ENCODE data around the gene VAMP1. TPM values are rescaled to one million over a fixed set of nuclear protein-coding genes. Genes with fewer than 3 reads are reported as not detected.

The VAMP1 gene
- total and polyA plus RNA-seq, 2 of the 4 experiments (the other 2 are of a cell fraction) = 7.2 to 21.9 TPM

DNA sequence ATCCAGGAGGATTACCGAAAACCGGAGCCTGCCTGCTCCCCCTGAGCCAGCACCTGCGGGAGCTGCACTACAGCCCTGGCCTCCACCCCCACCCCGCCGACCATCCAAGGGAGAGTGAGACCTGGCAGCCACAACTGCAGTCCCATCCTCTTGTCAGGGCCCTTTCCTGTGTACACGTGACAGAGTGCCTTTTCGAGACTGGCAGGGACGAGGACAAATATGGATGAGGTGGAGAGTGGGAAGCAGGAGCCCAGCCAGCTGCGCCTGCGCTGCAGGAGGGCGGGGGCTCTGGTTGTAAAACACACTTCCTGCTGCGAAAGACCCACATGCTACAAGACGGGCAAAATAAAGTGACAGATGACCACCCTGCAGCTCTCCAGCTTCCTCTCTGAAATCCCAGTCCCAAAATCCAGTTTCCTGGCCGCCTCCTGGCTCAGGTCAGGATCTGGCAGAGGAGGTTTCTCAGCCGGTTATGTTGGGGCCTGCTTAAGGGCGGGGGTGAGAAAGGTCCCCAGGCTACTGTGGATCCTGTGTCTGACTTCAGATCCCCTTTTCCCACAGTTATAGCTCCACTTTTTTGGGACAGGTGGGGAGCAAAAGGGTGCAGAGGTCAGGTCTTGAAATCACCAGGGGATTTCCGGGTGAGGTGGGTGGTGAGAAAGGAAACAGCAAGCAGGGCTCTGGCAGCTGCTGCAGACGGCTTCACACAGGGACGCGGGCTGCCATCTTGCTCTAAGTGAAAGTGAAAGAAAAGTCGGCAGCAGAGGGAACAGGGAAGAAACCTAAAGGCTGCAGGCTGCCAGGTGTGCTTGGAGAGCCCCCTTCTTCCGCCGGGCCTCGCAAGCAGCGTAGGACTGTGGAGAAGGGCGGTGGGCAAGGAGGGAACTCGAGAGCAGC lies 18.9 kb downstream of the VAMP1 start, which contains the start of gene TAPBPL:
TSS of gene TAPBPL (plus strand) at position 695 of the 897 bp plus-strand sequence. CDS start 207 bp downstream, outside the sequence.
- Histone ChIP-seq H3K9me3 (ENCODE audit: control insufficient read depth, insufficient read depth, low read length) (no peaks in the 10 kb centered on the region), H3K18ac (ENCODE audit: low read depth, low read length) (peak within 1 kb of the TSS; percentile 95), H2AK5ac (ENCODE audit: low read depth, low read length) (peak within 1 kb of the TSS; percentile 99), H3K56ac (ENCODE audit: extremely low read depth, insufficient read depth, low read length) (peak within 1 kb of the TSS; percentile 96), H3K23ac (ENCODE audit: low read depth, low read length) (peak within 1 kb of the TSS; percentile 99), H3K4me2 (ENCODE audit: low read depth, low read length) (peak within 1 kb of the TSS; percentile 87), H3K14ac (replicated peaks; ENCODE audit: low read depth, low read length) (peak within 1 kb of the TSS; percentile 99), H3K27me3 (ENCODE audit: control insufficient read depth, insufficient read depth, low read length) (no peaks in the 10 kb centered on the region), H2BK20ac (ENCODE audit: low read depth, low read length) (peak within 1 kb of the TSS; percentile 77), H4K91ac (ENCODE audit: insufficient read depth, low read depth, low read length) (peak within 1 kb of the TSS; percentile 99), H3K4me3 (ENCODE audit: insufficient read depth, low read depth, low read length) (peak within 1 kb of the TSS; percentile 57), H4K5ac (ENCODE audit: low read depth, low read length) (peak within 1 kb of the TSS; percentile 99), H3K4ac (ENCODE audit: low read depth, low read length) (peak within 1 kb of the TSS; percentile 100), H3K36me3 (ENCODE audit: control insufficient read depth, insufficient read depth, low read length) (no peaks in the 10 kb centered on the region; the same call in 1 of the 2 replicates), H4K8ac (ENCODE audit: low read depth in 2 of 2, low read length in 2 of 2) (peak within 1 kb of the TSS; percentile 94 to 100), H2BK15ac (ENCODE audit: low read depth, low read length) (peak within 1 kb of the TSS; percentile 64; the same call in 2 of the 3 replicates), H4K20me1 (ENCODE audit: insufficient read depth, low read length) (no peaks in the 10 kb centered on the region), H3K27ac (ENCODE audit: insufficient read depth, low read length) (peak within 1 kb of the TSS; percentile 98), H3K4me1 (ENCODE audit: control insufficient read depth, insufficient read depth, low read length) (peaks cover 16% of the 10 kb centered on the region), H3K79me1 (ENCODE audit: low read depth in 1 of 2, low read length in 2 of 2) (peaks cover 16 to 37% of the 10 kb centered on the region in 2 experiments), H2BK120ac (ENCODE audit: low read depth, low read length) (peak within 1 kb of the TSS; percentile 95), H2AK9ac (replicated peaks; ENCODE audit: low read depth, low read length, poor library complexity) (peak within 1 kb of the TSS; percentile 98), H2AFZ (replicated peaks; ENCODE audit: low read length, poor library complexity) (peak within 1 kb of the TSS; percentile 95), H3K9me1 (ENCODE audit: insufficient read depth, low read length) (peaks cover 20% of the 10 kb centered on the region; the same call in 1 of the 2 replicates), H3K9ac (ENCODE audit: low read depth, low read length) (peak within 1 kb of the TSS; percentile 94), H2BK5ac (ENCODE audit: low read depth, low read length, poor library complexity, severe bottlenecking) (peak within 1 kb of the TSS; percentile 96)
- ChIA-PET CTCF (interaction anchor here (1.3 kb wide), 1 partner anchor 13 kb away, joined by 6 read pairs; no protein-coding TSS in a partner anchor), POLR2A (ENCODE audit: unreplicated experiment) (no interaction called here)
- intact Hi-C loops (cut with micrococcal nuclease) (no loop called here), dilution Hi-C loops (cut with HindIII; ENCODE audit: low sequenced_read_pairs, unreplicated experiment) (no loop called here), in situ Hi-C loops (cut with MboI; ENCODE audit: low sequenced_read_pairs) (loop anchor here (25.0 kb wide), 1 partner anchor 264 kb away; no protein-coding TSS in a partner anchor)
- TF ChIP-seq MXI1 (IDR thresholded peaks at IDR 0.05; ENCODE audit: borderline replicate concordance, low read depth, low read length) (peak; percentile 85; the same call in 1 of the 2 replicates), POLR2A (IDR thresholded peaks at IDR 0.05; ENCODE audit: low read depth, low read length) (peak; percentile 38; the same call in 1 of the 2 replicates), CHD1 (IDR thresholded peaks at IDR 0.05; ENCODE audit: low read depth, low read length) (0 out of 2 replicates have a peak, but pooled peaks have one; percentile 63), CTCF (conservative IDR thresholded peaks at IDR 0.05; ENCODE audit: low read depth, low read length) (no peak), BHLHE40 (IDR thresholded peaks at IDR 0.05; ENCODE audit: low read depth, low read length) (peak; percentile 29; the same call in 1 of the 2 replicates), RFX5 (IDR thresholded peaks at IDR 0.05; ENCODE audit: low read depth, low read length) (no peak), ELK1 (IDR thresholded peaks at IDR 0.05; ENCODE audit: borderline replicate concordance, low read depth, low read length) (no peak)
- TF ChIP-seq, protein P1, sequence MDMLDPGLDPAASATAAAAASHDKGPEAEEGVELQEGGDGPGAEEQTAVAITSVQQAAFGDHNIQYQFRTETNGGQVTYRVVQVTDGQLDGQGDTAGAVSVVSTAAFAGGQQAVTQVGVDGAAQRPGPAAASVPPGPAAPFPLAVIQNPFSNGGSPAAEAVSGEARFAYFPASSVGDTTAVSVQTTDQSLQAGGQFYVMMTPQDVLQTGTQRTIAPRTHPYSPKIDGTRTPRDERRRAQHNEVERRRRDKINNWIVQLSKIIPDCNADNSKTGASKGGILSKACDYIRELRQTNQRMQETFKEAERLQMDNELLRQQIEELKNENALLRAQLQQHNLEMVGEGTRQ (IDR thresholded peaks at IDR 0.05; ENCODE audit: low read depth, low read length) = peak; percentile 81
- DNase-seq (peak; percentile 75), ATAC-seq (ENCODE audit: low read depth) (peak; percentile 88)
- 0% methylated on average over 6 of the region's 27 CpGs; no CpG with 5 or more reads in 1 of the 2 experiments for WGBS, 2 experiments (ENCODE audit: extremely low coverage in 2 of 2, insufficient read length in 1 of 2)
- BruUV-seq (replicated peaks) = no TSS peak
